H1 (cell line): Measurements from ENCODE around the gene FSCN2. TPM values are rescaled to one million over a fixed set of nuclear protein-coding genes. Genes with fewer than 3 reads are reported as not detected.
A peak's percentile ranks its signal among the peaks of the same experiment; 100 is the strongest.

Experiments
- CTCF ChIA-PET: fragments of 300-600 bp; sonication (Branson Sonifier 250); formaldehyde crosslinking; loops from one replicate; lab custom pipeline; 2021; ENCODE audit not compliant: partially characterized antibody; lab: Charles Lee
- POLR2A ChIA-PET: fragments of 300-600 bp; sonication (Branson Sonifier 250); formaldehyde crosslinking; loops from one replicate; lab custom pipeline; 2021; ENCODE audit warnings: inconsistent platforms; ENCODE audit not compliant: partially characterized antibody; lab: Charles Lee
- DNase-seq, 2 experiments: peaks; one replicate each; pipeline versions ENCODE4 v3.0.0 to v3.0.0-alpha.2; 2010 to 2022; ENCODE audit warnings: low spot score in 2 of 2, low read depth in 1 of 2, mixed read lengths in 1 of 2
- FAIRE-seq: peaks from 2 replicates; lab custom pipeline; 2011; peaks lifted over from hg19 to GRCh38; lab: Jason Lieb, UNC
- H2AFZ ChIP-seq: 2 replicates; pipeline ENCODE4 v1.8.1; 2012; ENCODE audit warnings: low read length, inconsistent platforms
- H2AK5ac ChIP-seq: 2 replicates; pipeline ENCODE4 v1.6.1; 2013; ENCODE audit warnings: low read depth, low read length
- H2BK120ac ChIP-seq: replicated peaks from 2 replicates; pipeline ENCODE3; 2013; ENCODE audit warnings: low read depth, low read length, inconsistent platforms
- H2BK12ac ChIP-seq: 2 replicates; pipeline ENCODE4 v1.6.1; 2013; ENCODE audit warnings: low read depth, low read length
- H2BK15ac ChIP-seq: 2 replicates; pipeline ENCODE4 v1.6.1; 2013; ENCODE audit warnings: low read length
- H2BK20ac ChIP-seq: 2 replicates; pipeline ENCODE4 v1.6.1; 2013; ENCODE audit warnings: low read length
- H2BK5ac ChIP-seq: 2 replicates; pipeline ENCODE4 v1.6.1; 2013; ENCODE audit warnings: low read depth, low read length
- H3K14ac ChIP-seq: 2 replicates; pipeline ENCODE4 v1.6.1; 2013; ENCODE audit warnings: inconsistent platforms; ENCODE audit not compliant: insufficient read length
- H3K18ac ChIP-seq: 2 replicates; pipeline ENCODE4 v1.6.1; 2013; ENCODE audit warnings: low read length; ENCODE audit errors: extremely low read depth
- H3K23ac ChIP-seq: 2 replicates; pipeline ENCODE4 v1.6.1; 2013; ENCODE audit warnings: inconsistent platforms; ENCODE audit not compliant: insufficient read length
- H3K23me2 ChIP-seq: 2 replicates; pipeline ENCODE4 v1.6.1; 2013; ENCODE audit warnings: low read depth, low read length
- H3K27ac ChIP-seq: 2 replicates; pipeline ENCODE4 v1.6.1; 2011; ENCODE audit warnings: low read depth, low read length, inconsistent platforms
- H3K27me3 ChIP-seq, 4 experiments: replicated peaks in 1 of 4; 1 replicate in 1 of 4; 2 replicates in 3 of 4; pipeline versions ENCODE4 v1.6.1 to v1.8.1; 2011 to 2013; ENCODE audit warnings: low read length in 3 of 4, mild to moderate bottlenecking in 3 of 4, inconsistent platforms in 2 of 4, mixed read lengths in 2 of 4, moderate library complexity in 1 of 4; ENCODE audit not compliant: control insufficient read depth in 3 of 4, insufficient read depth in 3 of 4; ENCODE audit errors: extremely low read depth in 1 of 4
- H3K36me3 ChIP-seq, 4 experiments: 2 replicates each; pipeline versions ENCODE4 v1.6.1 to v1.8.1; 2011 to 2013; ENCODE audit warnings: mild to moderate bottlenecking in 4 of 4, low read length in 3 of 4, moderate library complexity in 2 of 4, control low read depth in 1 of 4, inconsistent platforms in 1 of 4; ENCODE audit not compliant: insufficient read depth in 4 of 4, control insufficient read depth in 2 of 4
- H3K4ac ChIP-seq: replicated peaks from 2 replicates; pipeline ENCODE3; 2013; ENCODE audit warnings: low read length, low read depth, mixed read lengths, inconsistent platforms; ENCODE audit not compliant: insufficient read length
- H3K4me1 ChIP-seq, 4 experiments: replicated peaks in 1 of 4; 1 replicate in 1 of 4; 2 replicates in 3 of 4; pipeline versions ENCODE4 v1.6.1 to v1.8.1; 2011 to 2013; ENCODE audit warnings: low read length in 3 of 4, inconsistent platforms in 2 of 4, mixed read lengths in 1 of 4; ENCODE audit not compliant: insufficient read depth in 4 of 4, control insufficient read depth in 3 of 4
- H3K4me2 ChIP-seq, 2 experiments: 2 replicates each; pipeline versions ENCODE4 v1.6.1 to v1.8.1; 2011 to 2013; ENCODE audit warnings: low read depth in 2 of 2, low read length in 2 of 2, control low read depth in 1 of 2, inconsistent platforms in 1 of 2, mild to moderate bottlenecking in 1 of 2; ENCODE audit not compliant: insufficient read depth in 1 of 2
- H3K4me3 ChIP-seq, 4 experiments: fragments of 200-600, 300-600 bp in 1 of 4; sonication (generic), shearing (Covaris generic), sonication (Bioruptor Twin) in 1 of 4; 2 replicates each; pipeline versions ENCODE4 v1.5.1 to v1.8.1; 2011 to 2016; ENCODE audit warnings: low read length in 4 of 4, low read depth in 3 of 4, control low read depth in 2 of 4, inconsistent platforms in 2 of 4, mild to moderate bottlenecking in 2 of 4, mixed read lengths in 1 of 4, moderate library complexity in 1 of 4; ENCODE audit not compliant: insufficient read depth in 2 of 4; ENCODE audit errors: extremely low read depth in 1 of 4
- H3K56ac ChIP-seq: replicated peaks from 2 replicates; pipeline ENCODE3; 2013; ENCODE audit warnings: low read depth, mild to moderate bottlenecking, mixed read lengths, low read length, inconsistent platforms; ENCODE audit not compliant: insufficient read length
- H3K79me1 ChIP-seq: 2 replicates; pipeline ENCODE4 v1.6.1; 2013; ENCODE audit warnings: low read depth, low read length, control low read depth
- H3K79me2 ChIP-seq, 2 experiments: 2 replicates each; pipeline versions ENCODE4 v1.6.1 to v1.8.1; 2012 to 2013; ENCODE audit warnings: low read length in 2 of 2, mild to moderate bottlenecking in 2 of 2, inconsistent platforms in 1 of 2; ENCODE audit not compliant: insufficient read depth in 2 of 2, control insufficient read depth in 1 of 2
- H3K9ac ChIP-seq, 4 experiments: replicated peaks in 1 of 4; 1 replicate in 1 of 4; 2 replicates in 3 of 4; pipeline versions ENCODE4 v1.6.1 to v1.8.1; 2011 to 2013; ENCODE audit warnings: low read depth in 3 of 4, low read length in 3 of 4, control low read depth in 2 of 4, mild to moderate bottlenecking in 2 of 4, moderate library complexity in 2 of 4, inconsistent platforms in 1 of 4; ENCODE audit errors: extremely low read depth in 1 of 4
- H3K9me3 ChIP-seq, 2 experiments: 2 replicates each; pipeline versions ENCODE4 v1.6.1 to v1.8.1; 2012 to 2013; ENCODE audit warnings: mild to moderate bottlenecking in 2 of 2, moderate library complexity in 2 of 2, control low read depth in 1 of 2, inconsistent platforms in 1 of 2, low read depth in 1 of 2, low read length in 1 of 2, mixed read lengths in 1 of 2; ENCODE audit not compliant: insufficient read depth in 2 of 2
- H4K20me1 ChIP-seq, 2 experiments: replicated peaks in 1 of 2; 2 replicates each; pipeline versions ENCODE3 to v1.8.1; 2011 to 2013; ENCODE audit warnings: inconsistent platforms in 2 of 2, low read length in 2 of 2, mild to moderate bottlenecking in 1 of 2; ENCODE audit not compliant: insufficient read depth in 2 of 2, control insufficient read depth in 1 of 2
- H4K5ac ChIP-seq: 2 replicates; pipeline ENCODE4 v1.6.1; 2013; ENCODE audit warnings: low read length, low read depth, mixed read lengths, inconsistent platforms; ENCODE audit not compliant: insufficient read length
- H4K8ac ChIP-seq: 2 replicates; pipeline ENCODE4 v1.8.0; 2013; ENCODE audit warnings: mild to moderate bottlenecking, moderate library complexity, low read length, inconsistent platforms; ENCODE audit not compliant: insufficient read depth; ENCODE audit errors: extremely low read depth
- H4K91ac ChIP-seq: replicated peaks from 2 replicates; pipeline ENCODE3; 2013; ENCODE audit warnings: low read length, mixed read lengths, inconsistent platforms; ENCODE audit not compliant: insufficient read length
- ASH2L ChIP-seq: fragments of 200-600, 300-600 bp; sonication (generic); IDR thresholded peaks from one replicate; pipeline ENCODE4 v1.7.1; 2017; ENCODE audit warnings: low read length
- BRCA1 ChIP-seq: IDR thresholded peaks from 2 replicates; pipeline ENCODE4 v1.6.1; 2012; ENCODE audit warnings: low read depth, low read length, improper control_type of control experiment
- CHD2 ChIP-seq: IDR thresholded peaks from 2 replicates; pipeline ENCODE4 v1.6.1; 2012; ENCODE audit warnings: low read length, improper control_type of control experiment
- SP1 ChIP-seq: IDR thresholded peaks from 2 replicates; pipeline ENCODE4 v1.6.1; 2011; ENCODE audit warnings: low read depth, low read length
- TAF1 ChIP-seq: IDR thresholded peaks from 2 replicates; pipeline ENCODE4 v1.6.1; 2011; ENCODE audit warnings: mild to moderate bottlenecking, low read depth, low read length
- WGBS, 2 experiments: shearing (Covaris generic) in 1 of 2; methylation state at CpG; one replicate each; pipeline versions ENCODE4 v1.1.6 to v1.1.7; 2013 to 2015; ENCODE audit warnings: low lambda C conversion rate in 2 of 2, mixed read lengths in 2 of 2, inconsistent platforms in 1 of 2, low coverage in 1 of 2, missing lambda C conversion rate in 1 of 2; ENCODE audit not compliant: insufficient replicate concordance in 2 of 2, insufficient coverage in 1 of 2, insufficient read length in 1 of 2; ENCODE audit errors: extremely low coverage in 1 of 2, missing lambda C conversion rate in 1 of 2; 5-methylcytosine and 5-hydroxymethylcytosine counted together
- polyA plus RNA-seq, 7 experiments: library from polyadenylated mRNA; depleted of rRNA in 3 of 7; stranded (reverse) in 5 of 7; unstranded in 2 of 7; fragments of >200 nt in 5 of 7; fragments of 200-250 nt in 2 of 7; gene quantifications; 1 replicate in 5 of 7; 2 replicates in 1 of 7; 4 replicates in 1 of 7; pipeline versions ENCODE4 v1.2.1 to v1.2.3, GENCODE V29; 2011 to 2013; ENCODE audit warnings: missing spikeins in 2 of 7, mixed read lengths in 2 of 7
- total RNA-seq: library from RNA; stranded (reverse); fragmentation: NEBNext Ultra II Directional; extraction: Animal tissue kit (Norgen Biotek cat#: 25700); gene quantifications from 2 replicates; pipeline ENCODE4 v1.2.1, GENCODE V29; 2021

The FSCN2 gene
- total and polyA plus RNA-seq, 2 of the 8 experiments (the other 6 are each of a cell fraction or from before 2014, with no cell fraction given) = 0.18 to 0.30 TPM

DNA sequence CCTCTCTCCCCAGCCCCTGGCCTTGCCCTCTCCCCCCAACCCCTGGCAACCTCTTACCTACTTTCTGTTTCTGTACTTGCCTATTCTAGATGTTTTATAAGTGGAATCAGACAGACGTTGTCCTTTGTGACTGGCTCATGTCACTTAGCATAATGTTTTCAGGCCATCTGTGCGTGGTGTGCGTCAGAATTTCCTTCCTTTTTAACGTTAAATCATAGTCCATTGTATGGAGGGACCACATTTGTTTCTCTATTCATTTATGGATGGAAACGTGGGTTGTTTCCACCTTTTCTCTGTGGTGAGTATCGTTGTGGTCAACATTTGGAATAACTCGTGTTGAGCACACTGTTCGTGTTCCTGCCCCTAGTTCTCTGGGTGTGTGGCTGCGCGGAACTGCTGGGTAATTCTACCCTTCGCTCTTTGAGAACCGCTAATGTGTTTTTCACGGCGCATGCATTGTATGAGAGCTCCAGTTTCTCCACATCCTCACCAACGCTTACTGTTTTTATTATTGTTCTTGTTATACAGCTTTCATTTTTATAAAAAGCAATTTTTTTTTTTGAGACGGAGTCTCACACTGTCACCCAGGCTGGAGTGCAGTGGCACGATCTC is 41.9 kb upstream of the FSCN2 start:
- Histone ChIP-seq H2AFZ (no peak overlapping the region), H3K23ac (no peak overlapping the region), H4K20me1 (no peaks in the 10 kb centered on the region), H3K9ac (no peak overlapping the region), H4K5ac (no peak overlapping the region), H4K91ac (no peak overlapping the region), H3K4ac (no peak overlapping the region), H3K4me2 (no peak overlapping the region), H4K8ac (no peak overlapping the region), H3K23me2 (peaks cover 10% of the 10 kb centered on the region; the same call in 1 of the 2 replicates), H3K79me1 (no peaks in the 10 kb centered on the region), H3K56ac (no peak overlapping the region), H3K9me3 (no peaks in the 10 kb centered on the region), H2BK15ac (no peak overlapping the region), H3K14ac (no peak overlapping the region), H2BK120ac (no peak overlapping the region), H3K36me3 (no peaks in the 10 kb centered on the region), H2BK5ac (no peak overlapping the region), H3K4me3 (no peak overlapping the region), H3K4me1 (peaks cover 6 to 39% (median 27%) of the 10 kb centered on the region in 4 experiments), H2AK5ac (no peak overlapping the region; the same call in 1 of the 2 replicates), H3K27me3 (peaks cover 11 to 32% (median 29%) of the 10 kb centered on the region in 4 experiments), H3K18ac (no peak overlapping the region), H3K27ac (no peak overlapping the region), H3K79me2 (no peaks in the 10 kb centered on the region), H2BK12ac (0 out of 2 replicates have a peak overlapping the region, but pooled peaks have one; percentile 60), H2BK20ac (no peak overlapping the region)
- CTCF ChIA-PET = interaction anchor here (0.6 to 5.4 kb wide), 4 partner anchors 33 to 232 kb away, joined by 3 to 50 read pairs (median 6); no protein-coding TSS in a partner anchor
- POLR2A ChIA-PET = interaction anchor here (35.8 kb wide), 1 partner anchor 30 kb away, joined by 1004 read pairs; the partner anchor contains the start of genes ACTG1 and FSCN2
- DNase-seq (no peak), FAIRE-seq (no peak)
- WGBS, 2 experiments = 89% methylated on average over 17 of the region's 17 CpGs; no CpG with 5 or more reads in 1 of the 2 experiments
- TF ChIP-seq BRCA1 (no peak), ASH2L (no peak), TAF1 (no peak), CHD2 (no peak), SP1 (no peak)
